ENCODE data around the gene BLMH.

Gene BLMH

GRCh38 chr17:30238387-30239088 is 53.2 kb downstream of the BLMH start:
- no peak overlapping the region for H3K4me3 ChIP-seq (replicated peaks; ENCODE audit: low read depth, low read length)
- no peak for DNase-seq (ENCODE audit: extremely low read depth, low read depth)
- TF ChIP-seq CTCF (IDR thresholded peaks at IDR 0.05; ENCODE audit: low read depth, low read length, missing control alignments) = no peak

- no peak for TF ChIP-seq CTCF (IDR thresholded peaks at IDR 0.05; ENCODE audit: low read depth, low read length, missing control alignments)
- no peak for DNase-seq (ENCODE audit: extremely low read depth, low read depth)
- H3K4me3 ChIP-seq (replicated peaks; ENCODE audit: low read depth, low read length) = no peak overlapping the region
These were observed 53.8 kb downstream of the BLMH start for GRCh38 chr17:30238003-30238344.

GRCh38 chr17:30237296-30238002 is 54.3 kb downstream of the BLMH start:
- no peak overlapping the region for H3K4me3 ChIP-seq (replicated peaks; ENCODE audit: low read depth, low read length)
- DNase-seq (ENCODE audit: extremely low read depth, low read depth) = no peak
- TF ChIP-seq CTCF (IDR thresholded peaks at IDR 0.05; ENCODE audit: low read depth, low read length, missing control alignments) = no peak

GRCh38 chr17:30236766-30237165 is 55.0 kb downstream of the BLMH start:
- H3K4me3 ChIP-seq (replicated peaks; ENCODE audit: low read depth, low read length) = no peak overlapping the region
- DNase-seq (ENCODE audit: extremely low read depth, low read depth) = no peak
- peak; percentile 49 for TF ChIP-seq CTCF (IDR thresholded peaks at IDR 0.05; ENCODE audit: low read depth, low read length, missing control alignments)

GRCh38 chr17:30236297-30236624 is 55.5 kb downstream of the BLMH start:
- TF ChIP-seq CTCF (IDR thresholded peaks at IDR 0.05; ENCODE audit: low read depth, low read length, missing control alignments) = no peak
- H3K4me3 ChIP-seq (replicated peaks; ENCODE audit: low read depth, low read length) = peak overlapping the region; percentile 35
- DNase-seq (ENCODE audit: extremely low read depth, low read depth) = no peak

GRCh38 chr17:30235386-30236296 is 56.1 kb downstream of the BLMH start, which contains the start of gene SLC6A4:
Gene SLC6A4 (minus strand): TSS chr17:30235697. CDS start chr17:30221958, 13,739 bp downstream.
- no peak for TF ChIP-seq CTCF (IDR thresholded peaks at IDR 0.05; ENCODE audit: low read depth, low read length, missing control alignments)
- H3K4me3 ChIP-seq (replicated peaks; ENCODE audit: low read depth, low read length) = peak within 1 kb of the TSS; percentile 35
- DNase-seq (ENCODE audit: extremely low read depth, low read depth) = no peak

Data from HFF-Myc (cell line).